HepG2 (cell line): ENCODE measurements around the gene MORF4L2. TPM values are rescaled to one million over a fixed set of nuclear protein-coding genes. Genes with fewer than 3 reads are reported as not detected.

ENCODE experiments used
- ATAD3A ChIP-seq: sonication (generic); formaldehyde crosslinking; IDR thresholded peaks from 2 replicates; pipeline ENCODE4 v1.4.0; 2020; ENCODE audit warnings: missing genetic modification reagents
- FLYWCH1 ChIP-seq: sonication (generic); formaldehyde crosslinking; IDR thresholded peaks from 2 replicates; pipeline ENCODE4 v1.8.1; 2023; ENCODE audit warnings: mild to moderate bottlenecking, missing genetic modification reagents
- FOXC1 ChIP-seq: sonication (generic); formaldehyde crosslinking; IDR thresholded peaks from 2 replicates; pipeline ENCODE4 v1.8.0; 2022; ENCODE audit warnings: mild to moderate bottlenecking, missing genetic modification reagents, borderline replicate concordance
- HNRNPK ChIP-seq: fragments of 200-400 bp; formaldehyde crosslinking; IDR thresholded peaks from 2 replicates; pipeline ENCODE4 v1.6.1; 2018; ENCODE audit warnings: low read length, low read depth, moderate library complexity, mild to moderate bottlenecking; ENCODE audit not compliant: poor library complexity, severe bottlenecking
- KDM5A ChIP-seq: fragments of 200-600 bp; sonication (generic); IDR thresholded peaks from 2 replicates; pipeline ENCODE4 v1.7.0; 2018; ENCODE audit warnings: antibody characterized with exemption, mild to moderate bottlenecking, low read length, borderline replicate concordance
- MEIS2 ChIP-seq: sonication (generic); formaldehyde crosslinking; IDR thresholded peaks from 2 replicates; pipeline ENCODE4 v1.9.0; 2021; ENCODE audit warnings: mild to moderate bottlenecking, missing genetic modification reagents
- NAIF1 ChIP-seq: sonication (generic); formaldehyde crosslinking; IDR thresholded peaks from 2 replicates; pipeline ENCODE4 v1.5.0; 2020; ENCODE audit warnings: mild to moderate bottlenecking, missing genetic modification reagents, borderline replicate concordance
- POGZ ChIP-seq: sonication (generic); formaldehyde crosslinking; IDR thresholded peaks from 2 replicates; pipeline ENCODE4 v1.4.0; 2020; ENCODE audit warnings: mild to moderate bottlenecking, missing genetic modification reagents
- SIN3A ChIP-seq: IDR thresholded peaks from 2 replicates; pipeline ENCODE4 v1.6.1; 2011; ENCODE audit warnings: low read depth, mild to moderate bottlenecking, control low read depth, low read length, borderline replicate concordance
- SMAD3 ChIP-seq: sonication (generic); formaldehyde crosslinking; IDR thresholded peaks from 2 replicates; pipeline ENCODE4 v1.4.0; 2020; ENCODE audit warnings: missing genetic modification reagents
- SMC3 ChIP-seq: IDR thresholded peaks from 2 replicates; pipeline ENCODE4 v1.6.1; 2011; ENCODE audit warnings: low read length, improper control_type of control experiment
- TBX2 ChIP-seq: sonication (generic); formaldehyde crosslinking; IDR thresholded peaks from 2 replicates; pipeline ENCODE4 v1.5.0; 2020; ENCODE audit warnings: missing genetic modification reagents, mild to moderate bottlenecking, borderline replicate concordance
- THYN1 ChIP-seq: sonication (generic); formaldehyde crosslinking; IDR thresholded peaks from 2 replicates; pipeline ENCODE4 v1.8.1; 2023; ENCODE audit warnings: low read depth, mild to moderate bottlenecking, moderate library complexity, missing genetic modification reagents, borderline replicate concordance
- ZBTB21 ChIP-seq: sonication (generic); formaldehyde crosslinking; IDR thresholded peaks from 2 replicates; pipeline ENCODE4 v1.4.0; 2020; ENCODE audit warnings: missing genetic modification reagents
- ZBTB8A ChIP-seq: sonication (generic); formaldehyde crosslinking; IDR thresholded peaks from 2 replicates; pipeline ENCODE4 v1.4.0; 2020; ENCODE audit warnings: mild to moderate bottlenecking, low read depth, missing genetic modification reagents, borderline replicate concordance
- ZHX1 ChIP-seq: sonication (generic); formaldehyde crosslinking; IDR thresholded peaks from 2 replicates; pipeline ENCODE4 v1.8.1; 2022; ENCODE audit warnings: low read depth, mild to moderate bottlenecking, missing genetic modification reagents
- ZNF317 ChIP-seq: sonication (generic); formaldehyde crosslinking; IDR thresholded peaks from 2 replicates; pipeline ENCODE4 v1.5.0; 2020; ENCODE audit warnings: mild to moderate bottlenecking, missing genetic modification reagents
- ZNF609 ChIP-seq: sonication (generic); formaldehyde crosslinking; IDR thresholded peaks from 2 replicates; pipeline ENCODE4 v1.4.0; 2020; ENCODE audit warnings: mild to moderate bottlenecking, missing genetic modification reagents, borderline replicate concordance
- ZNF672 ChIP-seq: sonication (generic); formaldehyde crosslinking; IDR thresholded peaks from 2 replicates; pipeline ENCODE4 v1.8.1; 2022; ENCODE audit warnings: missing genetic modification reagents
- ZZZ3 ChIP-seq: sonication (generic); formaldehyde crosslinking; IDR thresholded peaks from 2 replicates; pipeline ENCODE4 v1.4.0; 2020; ENCODE audit warnings: missing genetic modification reagents, mild to moderate bottlenecking, borderline replicate concordance
- polyA plus RNA-seq, 8 experiments: library from polyadenylated mRNA; depleted of rRNA in 3 of 8; stranded (reverse) in 7 of 8; unstranded in 1 of 8; fragments of >200 nt; fragmentation: Illumina TruSeq in 4 of 8; extraction: Trizol in 4 of 8; gene quantifications; 2 replicates each; pipeline versions ENCODE4 v1.2.1 to v1.2.3, GENCODE V29; 2011 to 2016; ENCODE audit warnings: low read depth in 4 of 8, missing spikeins in 1 of 8, mixed read lengths in 1 of 8; ENCODE audit not compliant: insufficient read depth in 1 of 8
- total RNA-seq, 5 experiments: library from RNA; depleted of rRNA; stranded (reverse); fragments of >200 nt; fragmentation: Illumina TruSeq; extraction: Trizol; gene quantifications; 2 replicates each; pipeline ENCODE4 v1.2.3, GENCODE V29; 2016; ENCODE audit warnings: low read depth in 1 of 5
- TF ChIP-seq, protein P1 (sequence below): sonication (generic); formaldehyde crosslinking; IDR thresholded peaks from 2 replicates; pipeline ENCODE4 v1.8.1; 2023; ENCODE audit warnings: missing genetic modification reagents, mild to moderate bottlenecking, borderline replicate concordance
- TF ChIP-seq, protein P2 (sequence below): fragments of 450-650 bp; IDR thresholded peaks from 2 replicates; pipeline ENCODE4 v1.6.1; 2017

Gene MORF4L2
- total and polyA plus RNA-seq, 2 of the 13 experiments (the other 11 are each of a cell fraction or from before 2014, with no cell fraction given) = 358 to 469 TPM

DNA sequence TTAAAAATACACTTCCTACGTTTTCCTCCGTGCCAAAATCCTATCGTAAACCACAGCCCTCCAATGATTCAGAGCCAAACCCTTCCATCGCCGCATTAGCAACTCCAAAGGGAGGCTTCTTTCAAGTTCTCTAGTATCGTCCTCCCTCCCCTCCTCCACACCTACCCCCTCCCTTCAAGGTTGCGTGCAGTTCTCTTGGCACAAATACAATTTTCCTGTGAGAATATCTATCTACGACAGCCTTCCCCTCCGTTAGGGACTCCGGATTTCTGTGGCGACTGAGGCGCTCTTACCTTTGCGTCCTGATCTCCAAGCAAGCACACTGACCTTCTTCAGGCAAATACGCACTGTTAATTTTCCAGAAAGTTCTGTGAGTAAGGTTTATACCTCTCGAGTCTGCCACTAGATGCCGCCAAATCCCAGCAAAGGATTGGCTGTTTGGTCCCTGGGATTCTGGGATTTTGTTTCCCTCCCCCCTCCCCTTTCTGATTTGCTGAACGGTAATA lies 1.2 kb upstream of the MORF4L2 start (continued):
- TF ChIP-seq HNRNPK = no peak
- TF ChIP-seq SIN3A = no peak
- TF ChIP-seq SMC3 = peak; percentile 40; the same call in 1 of the 2 replicates
- TF ChIP-seq FOXC1 (CRISPR knock-in tag) = no peak
- no peak for TF ChIP-seq THYN1 (CRISPR knock-in tag)
- TF ChIP-seq, protein P1, sequence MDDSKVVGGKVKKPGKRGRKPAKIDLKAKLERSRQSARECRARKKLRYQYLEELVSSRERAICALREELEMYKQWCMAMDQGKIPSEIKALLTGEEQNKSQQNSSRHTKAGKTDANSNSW (CRISPR knock-in tag) = no peak
- no peak for TF ChIP-seq ZNF317 (CRISPR knock-in tag)
- no peak for TF ChIP-seq ZZZ3
- no peak for TF ChIP-seq SMAD3 (CRISPR knock-in tag)
- no peak for TF ChIP-seq ATAD3A (CRISPR knock-in tag)
- TF ChIP-seq ZNF672 (CRISPR knock-in tag) = no peak
- TF ChIP-seq ZNF609 (CRISPR knock-in tag) = no peak
- TF ChIP-seq KDM5A = peak; percentile 74; the same call in 1 of the 2 replicates
- peak; percentile 93 for TF ChIP-seq POGZ (CRISPR knock-in tag)
- TF ChIP-seq FLYWCH1 = no peak
- TF ChIP-seq ZBTB8A (CRISPR knock-in tag) = no peak
- no peak for TF ChIP-seq ZHX1
- no peak for TF ChIP-seq MEIS2 (CRISPR knock-in tag)
- TF ChIP-seq NAIF1 = no peak
- TF ChIP-seq, protein P2, sequence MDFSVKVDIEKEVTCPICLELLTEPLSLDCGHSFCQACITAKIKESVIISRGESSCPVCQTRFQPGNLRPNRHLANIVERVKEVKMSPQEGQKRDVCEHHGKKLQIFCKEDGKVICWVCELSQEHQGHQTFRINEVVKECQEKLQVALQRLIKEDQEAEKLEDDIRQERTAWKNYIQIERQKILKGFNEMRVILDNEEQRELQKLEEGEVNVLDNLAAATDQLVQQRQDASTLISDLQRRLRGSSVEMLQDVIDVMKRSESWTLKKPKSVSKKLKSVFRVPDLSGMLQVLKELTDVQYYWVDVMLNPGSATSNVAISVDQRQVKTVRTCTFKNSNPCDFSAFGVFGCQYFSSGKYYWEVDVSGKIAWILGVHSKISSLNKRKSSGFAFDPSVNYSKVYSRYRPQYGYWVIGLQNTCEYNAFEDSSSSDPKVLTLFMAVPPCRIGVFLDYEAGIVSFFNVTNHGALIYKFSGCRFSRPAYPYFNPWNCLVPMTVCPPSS = no peak
- no peak for TF ChIP-seq TBX2 (CRISPR knock-in tag)
- no peak for TF ChIP-seq ZBTB21 (CRISPR knock-in tag)
